Endothelial cell of umbilical vein (primary cell): Measurements from ENCODE around the gene CHADL. TPM values are rescaled to one million over a fixed set of nuclear protein-coding genes. Genes with fewer than 3 reads are reported as not detected.

ENCODE experiments used
- BruUV-seq: library from RNA; stranded (reverse); fragments of 400-500 nt; replicated peaks from 2 replicates; lab custom pipeline; 2021; lab: Mats Ljungman, UMichigan
- CTCF ChIA-PET: fragments of 300-600, 350-600 bp; sonication (Branson Sonifier 250); formaldehyde crosslinking; loops from one replicate; lab custom pipeline; 2021; ENCODE audit warnings: antibody characterized with exemption, inconsistent platforms; lab: Charles Lee
- POLR2A ChIA-PET: fragments of 300-600, 350-600 bp; sonication (Branson Sonifier 250); formaldehyde crosslinking; loops from one replicate; lab custom pipeline; 2021; ENCODE audit warnings: antibody characterized with exemption, inconsistent platforms; lab: Charles Lee
- DNase-seq: peaks from one replicate; pipeline ENCODE4 v3.0.0-alpha.2; 2011; ENCODE audit warnings: low read depth, low spot score
- FAIRE-seq: peaks from 2 replicates; lab custom pipeline; 2011; peaks lifted over from hg19 to GRCh38; lab: Jason Lieb, UNC
- H2AFZ ChIP-seq: 2 replicates; pipeline ENCODE4 v1.6.0; 2012; ENCODE audit warnings: low read depth, low read length, control low read depth, inconsistent platforms
- H3K27ac ChIP-seq: 2 replicates; pipeline ENCODE4 v1.5.1; 2011; ENCODE audit warnings: low read depth, mild to moderate bottlenecking, control low read depth, low read length, moderate library complexity; ENCODE audit not compliant: insufficient read depth
- H3K27me3 ChIP-seq, 2 experiments: 2 replicates each; pipeline versions ENCODE4 v1.6.0 to v1.6.1; 2011; ENCODE audit warnings: low read length in 2 of 2, mixed read lengths in 1 of 2; ENCODE audit not compliant: control insufficient read depth in 2 of 2, insufficient read depth in 2 of 2
- H3K36me3 ChIP-seq, 2 experiments: 2 replicates in 1 of 2; 3 replicates in 1 of 2; pipeline ENCODE4 v1.5.1; 2011; ENCODE audit warnings: low read length in 2 of 2, mild to moderate bottlenecking in 1 of 2, moderate library complexity in 1 of 2; ENCODE audit not compliant: control insufficient read depth in 2 of 2, insufficient read depth in 2 of 2; ENCODE audit errors: extremely low read depth in 1 of 2
- H3K4me1 ChIP-seq: 3 replicates; pipeline ENCODE4 v1.5.1; 2011; ENCODE audit warnings: mild to moderate bottlenecking, low read length; ENCODE audit not compliant: control insufficient read depth, insufficient read depth; ENCODE audit errors: extremely low read depth
- H3K4me2 ChIP-seq: 2 replicates; pipeline ENCODE4 v1.6.1; 2011; ENCODE audit warnings: low read length, control low read depth, mixed read lengths; ENCODE audit not compliant: insufficient read depth
- H3K4me3 ChIP-seq, 3 experiments: fragments of 200-600 bp in 1 of 3; sonication (generic), shearing (Covaris generic) in 1 of 3; replicated peaks in 1 of 3; 2 replicates each; pipeline ENCODE4 v1.5.1; 2011 to 2016; ENCODE audit warnings: control low read depth in 3 of 3, low read length in 3 of 3, mild to moderate bottlenecking in 2 of 3, inconsistent platforms in 1 of 3, low read depth in 1 of 3, moderate library complexity in 1 of 3; ENCODE audit not compliant: insufficient read depth in 1 of 3
- H3K79me2 ChIP-seq: 2 replicates; pipeline ENCODE4 v1.6.0; 2012; ENCODE audit warnings: low read length, inconsistent platforms; ENCODE audit not compliant: control insufficient read depth, insufficient read depth
- H3K9ac ChIP-seq: replicated peaks from 2 replicates; pipeline ENCODE3; 2011; ENCODE audit warnings: low read length, control low read depth; ENCODE audit not compliant: insufficient read depth; ENCODE audit errors: extremely low read depth
- H3K9me1 ChIP-seq: replicated peaks from 3 replicates; pipeline ENCODE4 v1.6.0; 2011; ENCODE audit warnings: mild to moderate bottlenecking, low read length; ENCODE audit not compliant: control insufficient read depth, insufficient read depth; ENCODE audit errors: extremely low read depth
- H3K9me3 ChIP-seq: replicated peaks from 2 replicates; pipeline ENCODE4 v1.5.1; 2012; ENCODE audit warnings: low read length, inconsistent platforms; ENCODE audit not compliant: control insufficient read depth, insufficient read depth
- H4K20me1 ChIP-seq: replicated peaks from 2 replicates; pipeline ENCODE3; 2011; ENCODE audit warnings: mild to moderate bottlenecking, low read length; ENCODE audit not compliant: control insufficient read depth, insufficient read depth; ENCODE audit errors: extremely low read depth
- EZH2 ChIP-seq: IDR thresholded peaks from 2 replicates; pipeline ENCODE4 v1.6.1; 2012; ENCODE audit warnings: borderline replicate concordance, low read depth, mild to moderate bottlenecking, moderate library complexity, low read length, inconsistent platforms; ENCODE audit not compliant: severe bottlenecking
- FOS ChIP-seq: IDR thresholded peaks from 2 replicates; pipeline ENCODE4 v1.6.1; 2011; ENCODE audit warnings: mild to moderate bottlenecking, low read length, moderate library complexity, borderline replicate concordance; ENCODE audit not compliant: insufficient read depth
- GATA2 ChIP-seq: IDR thresholded peaks from 2 replicates; pipeline ENCODE4 v1.7.0; 2011; ENCODE audit warnings: low read depth, mild to moderate bottlenecking, moderate library complexity, mixed read lengths, low read length; ENCODE audit not compliant: insufficient read length, insufficient read depth
- JUN ChIP-seq: IDR thresholded peaks from 2 replicates; pipeline ENCODE4 v1.6.1; 2011; ENCODE audit warnings: borderline replicate concordance, low read depth; ENCODE audit not compliant: insufficient read length, insufficient read depth
- MYC ChIP-seq: IDR thresholded peaks from one replicate; pipeline ENCODE4 v1.6.1; 2011; ENCODE audit warnings: mild to moderate bottlenecking, low read depth, low read length
- POLR2A ChIP-seq: IDR thresholded peaks from 2 replicates; pipeline ENCODE4 v1.6.1; 2012; ENCODE audit warnings: low read depth, mild to moderate bottlenecking, control low read depth, low read length
- POLR2AphosphoS5 ChIP-seq: IDR thresholded peaks from 2 replicates; pipeline ENCODE4 v1.6.1; 2012; ENCODE audit warnings: low read depth, mild to moderate bottlenecking, control low read depth, low read length, moderate library complexity; ENCODE audit not compliant: insufficient read depth
- dilution Hi-C: fragments of 300-500 bp; cut with MboI; formaldehyde crosslinking; loops from one replicate; pipeline ENCODE4 v1.15.0; 2019; ENCODE audit warnings: low sequenced_read_pairs; ENCODE audit not compliant: extremely low pct_ligation_motif_present
- intact Hi-C: fragments of 100-400 bp; cut with micrococcal nuclease; formaldehyde crosslinking; loops from one replicate; pipeline ENCODE4 v1.10.0; 2022
- polyA plus RNA-seq, 4 experiments: library from polyadenylated mRNA; depleted of rRNA in 3 of 4; stranded (reverse) in 3 of 4; unstranded in 1 of 4; fragments of >200 nt; gene quantifications; 2 replicates each; pipeline versions ENCODE4 v1.2.1 to v1.2.3, GENCODE V29; 2011 to 2012; ENCODE audit warnings: missing spikeins in 1 of 4
- total RNA-seq: library from RNA; stranded (reverse); gene quantifications from 2 replicates; pipeline ENCODE4 v1.2.3, GENCODE V29; 2021
- TF ChIP-seq, protein P1 (sequence below): IDR thresholded peaks from 2 replicates; pipeline ENCODE4 v1.6.1; 2011; ENCODE audit not compliant: insufficient read depth, insufficient read length
- TF ChIP-seq, protein P2 (sequence below), 2 donors: IDR thresholded peaks; 1 replicate in 1 of 2; 2 replicates in 1 of 2; pipeline ENCODE4 v1.5.1; 2011; ENCODE audit warnings: low read length in 2 of 2, mild to moderate bottlenecking in 2 of 2, moderate library complexity in 2 of 2, control low read depth in 1 of 2, inconsistent platforms in 1 of 2, low read depth in 1 of 2; ENCODE audit not compliant: insufficient read depth in 1 of 2; ENCODE audit errors: extremely low read depth in 1 of 2

The CHADL gene
- total and polyA plus RNA-seq, 2 donors (not counting 3 experiments of a cell fraction or from before 2014, with no cell fraction given) = 0.69 to 1.1 TPM

GRCh38 chr22:41254230-41254629 is 13.5 kb upstream of the CHADL start:
- dilution Hi-C loops = no loop called here
- Histone ChIP-seq H2AFZ (no peak overlapping the region), H4K20me1 (no peaks in the 10 kb centered on the region), H3K79me2 (peaks cover 7% of the 10 kb centered on the region), H3K4me3 (no peak overlapping the region), H3K27me3 (no peaks in the 10 kb centered on the region), H3K4me2 (no peak overlapping the region), H3K9ac (no peak overlapping the region), H3K9me3 (no peaks in the 10 kb centered on the region), H3K27ac (no peak overlapping the region), H3K4me1 (peaks cover 14% of the 10 kb centered on the region), H3K36me3 (peaks cover 41 to 66% of the 10 kb centered on the region in 2 experiments), H3K9me1 (no peaks in the 10 kb centered on the region)
- CTCF ChIA-PET = no interaction called here
- POLR2A ChIA-PET = no interaction called here
- no peak for TF ChIP-seq MYC
- no peak for TF ChIP-seq EZH2
- no peak for TF ChIP-seq POLR2AphosphoS5
- TF ChIP-seq POLR2A = no peak
- TF ChIP-seq, protein P1, sequence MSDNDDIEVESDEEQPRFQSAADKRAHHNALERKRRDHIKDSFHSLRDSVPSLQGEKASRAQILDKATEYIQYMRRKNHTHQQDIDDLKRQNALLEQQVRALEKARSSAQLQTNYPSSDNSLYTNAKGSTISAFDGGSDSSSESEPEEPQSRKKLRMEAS = no peak
- TF ChIP-seq FOS = no peak
- TF ChIP-seq, protein P2, sequence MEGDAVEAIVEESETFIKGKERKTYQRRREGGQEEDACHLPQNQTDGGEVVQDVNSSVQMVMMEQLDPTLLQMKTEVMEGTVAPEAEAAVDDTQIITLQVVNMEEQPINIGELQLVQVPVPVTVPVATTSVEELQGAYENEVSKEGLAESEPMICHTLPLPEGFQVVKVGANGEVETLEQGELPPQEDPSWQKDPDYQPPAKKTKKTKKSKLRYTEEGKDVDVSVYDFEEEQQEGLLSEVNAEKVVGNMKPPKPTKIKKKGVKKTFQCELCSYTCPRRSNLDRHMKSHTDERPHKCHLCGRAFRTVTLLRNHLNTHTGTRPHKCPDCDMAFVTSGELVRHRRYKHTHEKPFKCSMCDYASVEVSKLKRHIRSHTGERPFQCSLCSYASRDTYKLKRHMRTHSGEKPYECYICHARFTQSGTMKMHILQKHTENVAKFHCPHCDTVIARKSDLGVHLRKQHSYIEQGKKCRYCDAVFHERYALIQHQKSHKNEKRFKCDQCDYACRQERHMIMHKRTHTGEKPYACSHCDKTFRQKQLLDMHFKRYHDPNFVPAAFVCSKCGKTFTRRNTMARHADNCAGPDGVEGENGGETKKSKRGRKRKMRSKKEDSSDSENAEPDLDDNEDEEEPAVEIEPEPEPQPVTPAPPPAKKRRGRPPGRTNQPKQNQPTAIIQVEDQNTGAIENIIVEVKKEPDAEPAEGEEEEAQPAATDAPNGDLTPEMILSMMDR (IDR thresholded peaks at IDR 0.05; ENCODE audit: extremely low read depth in 1 of 2, insufficient read depth in 1 of 2, low read depth in 1 of 2, low read length in 2 of 2) = no peak
- TF ChIP-seq JUN = no peak
- no peak for TF ChIP-seq GATA2
- no TSS peak for BruUV-seq
- FAIRE-seq (no peak), DNase-seq (no peak)
- intact Hi-C loops = no loop called here
